Esophagus squamous epithelium (tissue), 4 donors: ENCODE results near the gene COMT.

Experiments
- POLR2A ChIP-seq, 4 donors: fragments of 450-650 bp; IDR thresholded peaks; one replicate each; pipeline ENCODE4 v1.6.1; 2017; ENCODE audit warnings: antibody characterized with exemption in 4 of 4, mild to moderate bottlenecking in 4 of 4, moderate library complexity in 3 of 4
- TF ChIP-seq, protein P1 (sequence below), 6 experiments: fragments of 450-650 bp in 4 of 6; fragments of 200-600 bp in 2 of 6; sonication (generic) in 2 of 6; IDR thresholded peaks; one replicate each; pipeline ENCODE4 v1.5.1; 2016 to 2019; ENCODE audit warnings: antibody characterized with exemption in 6 of 6, mild to moderate bottlenecking in 4 of 6, moderate library complexity in 4 of 6

DNA sequence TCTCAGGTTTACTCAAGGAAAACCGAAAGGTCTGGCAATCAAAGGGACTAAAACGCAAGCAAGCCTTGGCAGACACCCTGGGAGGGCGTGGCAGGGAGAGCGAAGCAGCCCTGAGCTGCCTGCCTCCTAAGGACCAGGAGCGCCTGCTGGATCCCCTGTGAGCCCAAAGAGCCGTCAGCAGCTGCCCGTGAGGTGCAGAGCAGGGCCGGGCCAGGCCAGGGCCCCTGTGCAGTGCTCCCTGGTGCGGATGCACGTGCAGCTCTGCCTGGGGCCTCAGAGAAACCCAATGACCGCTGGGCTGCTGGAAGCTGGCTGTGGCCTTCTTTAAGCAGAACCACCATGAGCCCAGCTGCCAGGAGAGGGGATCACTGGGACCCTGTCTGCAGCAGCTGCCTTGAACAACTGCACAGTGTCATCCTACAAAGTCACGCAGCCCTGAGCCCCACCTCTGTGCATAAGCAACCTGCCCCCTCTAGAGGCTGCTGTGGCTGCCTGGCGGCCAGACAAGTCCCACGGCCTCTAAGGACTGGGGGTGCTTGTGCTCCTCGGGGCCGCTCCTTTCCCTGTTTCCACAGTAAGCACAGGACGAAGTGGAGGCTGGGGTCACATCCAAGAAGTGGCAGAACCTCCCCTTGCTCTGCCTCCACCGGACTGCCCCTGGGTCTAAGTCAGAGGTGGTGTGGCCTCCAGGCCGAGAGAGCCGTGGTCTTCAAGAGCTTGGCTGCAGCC, 29.1 kb upstream of the COMT start:
- TF ChIP-seq, protein P1, sequence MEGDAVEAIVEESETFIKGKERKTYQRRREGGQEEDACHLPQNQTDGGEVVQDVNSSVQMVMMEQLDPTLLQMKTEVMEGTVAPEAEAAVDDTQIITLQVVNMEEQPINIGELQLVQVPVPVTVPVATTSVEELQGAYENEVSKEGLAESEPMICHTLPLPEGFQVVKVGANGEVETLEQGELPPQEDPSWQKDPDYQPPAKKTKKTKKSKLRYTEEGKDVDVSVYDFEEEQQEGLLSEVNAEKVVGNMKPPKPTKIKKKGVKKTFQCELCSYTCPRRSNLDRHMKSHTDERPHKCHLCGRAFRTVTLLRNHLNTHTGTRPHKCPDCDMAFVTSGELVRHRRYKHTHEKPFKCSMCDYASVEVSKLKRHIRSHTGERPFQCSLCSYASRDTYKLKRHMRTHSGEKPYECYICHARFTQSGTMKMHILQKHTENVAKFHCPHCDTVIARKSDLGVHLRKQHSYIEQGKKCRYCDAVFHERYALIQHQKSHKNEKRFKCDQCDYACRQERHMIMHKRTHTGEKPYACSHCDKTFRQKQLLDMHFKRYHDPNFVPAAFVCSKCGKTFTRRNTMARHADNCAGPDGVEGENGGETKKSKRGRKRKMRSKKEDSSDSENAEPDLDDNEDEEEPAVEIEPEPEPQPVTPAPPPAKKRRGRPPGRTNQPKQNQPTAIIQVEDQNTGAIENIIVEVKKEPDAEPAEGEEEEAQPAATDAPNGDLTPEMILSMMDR (IDR thresholded peaks at IDR 0.05), result no peak
- TF ChIP-seq POLR2A (IDR thresholded peaks at IDR 0.05), result no peak
